Mesenteric fat pad (tissue), 1 donor: ENCODE results near the gene PROCA1. TPM values are rescaled to one million over a fixed set of nuclear protein-coding genes. Genes with fewer than 3 reads are reported as not detected.
A peak's percentile ranks its signal among the peaks of the same experiment; 100 is the strongest.

ENCODE experiments used
- DNase-seq: peaks from one replicate; pipeline ENCODE4 v3.0.0-alpha.2; 2020; ENCODE audit warnings: low spot score
- total RNA-seq: library from RNA; stranded (reverse); fragmentation: NEBNext Ultra II Directional; extraction: Animal tissue kit (Norgen Biotek cat#: 25700); gene quantifications from one replicate; pipeline ENCODE4 v1.2.1, GENCODE V29; 2021
- donor health status: DM: yes; HTN: yes; CAD: no.

PROCA1 gene
- total RNA-seq, 1 donor from 2014 or later: 1.3 TPM

DNA sequence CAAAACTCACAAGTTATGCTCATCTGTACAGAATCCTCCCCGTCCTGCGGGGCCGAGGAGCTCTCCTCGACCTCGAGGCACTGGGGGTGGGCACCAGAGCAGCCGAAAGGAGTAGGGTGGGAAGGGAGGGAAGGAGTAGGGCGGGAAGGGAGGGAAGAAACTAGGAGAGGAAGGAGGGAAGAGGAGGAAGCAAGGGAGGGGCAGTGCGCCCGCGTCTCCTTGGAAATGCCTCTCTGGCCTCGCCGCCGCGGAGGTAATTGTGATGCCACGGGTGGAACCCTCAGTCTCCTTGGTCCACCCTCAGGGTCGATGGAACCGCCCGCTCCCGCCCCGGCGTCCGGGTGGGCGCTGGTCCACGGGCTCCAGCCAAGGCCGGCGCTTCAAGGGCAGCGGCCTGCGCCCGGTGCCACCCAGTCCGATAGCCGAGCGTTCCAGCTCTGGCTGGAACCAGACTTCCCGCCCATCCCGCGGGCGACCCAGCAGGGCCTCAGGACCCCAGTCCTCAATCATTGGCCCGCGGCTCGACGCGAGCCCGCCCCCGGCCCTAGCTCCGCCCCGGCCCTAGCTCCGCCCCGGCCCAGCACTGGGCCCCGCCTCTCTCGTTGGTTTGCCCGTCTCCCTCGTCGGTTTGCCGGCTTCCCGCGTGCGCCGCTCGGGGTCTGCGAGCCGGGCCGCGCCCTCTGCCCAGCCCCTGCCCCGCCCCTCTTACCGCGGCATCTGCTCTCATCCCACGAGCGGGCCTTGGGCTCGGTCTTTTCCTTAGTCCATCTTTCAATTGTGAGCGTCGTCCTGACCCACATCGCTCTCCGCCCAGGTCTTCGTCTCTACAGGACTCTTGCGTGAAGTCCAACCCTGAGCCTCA is 596 bp downstream of the PROCA1 start:
- peak; percentile 96 for DNase-seq

DNA sequence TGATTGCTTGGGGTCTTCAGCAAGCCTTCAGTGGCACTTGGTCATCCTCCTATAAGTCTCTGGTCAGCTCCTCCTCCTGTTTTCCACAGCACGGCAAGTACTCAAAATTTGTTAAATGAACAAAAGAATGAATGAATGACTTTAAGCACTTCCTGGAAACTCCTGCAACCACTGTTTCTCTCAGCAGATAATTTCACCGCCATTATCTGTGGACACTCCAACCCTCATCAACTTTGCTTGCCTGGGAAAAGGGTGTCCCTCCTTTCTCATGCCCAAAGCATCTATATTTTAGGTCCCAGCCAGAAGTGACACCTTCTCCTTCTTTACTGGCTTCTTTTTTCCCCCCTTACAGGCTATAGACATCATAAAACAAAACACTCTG is 4.4 kb downstream of the PROCA1 start:
- no peak for DNase-seq

DNA sequence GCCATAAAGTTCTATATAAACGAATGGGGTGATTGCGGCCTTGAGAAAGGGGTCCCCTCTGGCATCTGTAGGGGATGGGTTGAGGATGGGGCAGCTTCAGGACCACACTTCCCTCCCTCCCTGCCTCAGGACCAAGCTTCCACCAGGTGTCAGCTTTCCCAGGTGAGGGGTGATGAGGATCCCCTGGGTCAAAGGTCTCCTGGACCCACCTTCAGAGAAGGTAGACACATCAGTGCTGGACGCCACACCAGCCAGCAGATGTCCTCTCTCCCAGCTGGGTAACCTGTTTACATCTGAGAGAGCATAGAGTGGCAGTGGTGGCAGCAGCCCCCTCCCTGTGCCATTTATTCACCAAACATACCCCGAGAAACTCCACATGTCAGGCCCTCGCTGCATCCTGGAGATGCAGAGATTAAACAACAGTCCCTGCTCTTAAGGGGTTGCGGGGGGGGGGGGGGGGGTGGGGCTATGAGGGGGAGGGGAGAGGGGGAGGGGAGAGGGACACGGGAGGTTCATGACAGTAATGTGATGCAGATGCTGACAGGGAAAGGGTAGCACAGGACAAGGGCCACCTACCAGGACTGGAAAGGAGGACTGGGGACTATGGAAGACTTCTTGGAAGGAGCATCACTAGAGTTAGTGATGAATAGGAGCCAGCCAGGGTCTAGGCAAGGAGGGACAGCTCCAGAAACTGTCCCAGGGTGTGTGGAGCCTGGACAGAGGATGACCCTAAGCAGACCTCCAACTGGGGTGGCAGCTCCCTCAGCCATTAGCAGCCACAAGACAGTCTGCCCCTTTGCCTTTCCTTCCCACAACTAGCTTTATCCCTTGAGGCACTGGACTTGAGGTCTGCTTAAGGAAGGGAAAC is 5.0 kb downstream of the PROCA1 start:
- no peak for DNase-seq

DNA sequence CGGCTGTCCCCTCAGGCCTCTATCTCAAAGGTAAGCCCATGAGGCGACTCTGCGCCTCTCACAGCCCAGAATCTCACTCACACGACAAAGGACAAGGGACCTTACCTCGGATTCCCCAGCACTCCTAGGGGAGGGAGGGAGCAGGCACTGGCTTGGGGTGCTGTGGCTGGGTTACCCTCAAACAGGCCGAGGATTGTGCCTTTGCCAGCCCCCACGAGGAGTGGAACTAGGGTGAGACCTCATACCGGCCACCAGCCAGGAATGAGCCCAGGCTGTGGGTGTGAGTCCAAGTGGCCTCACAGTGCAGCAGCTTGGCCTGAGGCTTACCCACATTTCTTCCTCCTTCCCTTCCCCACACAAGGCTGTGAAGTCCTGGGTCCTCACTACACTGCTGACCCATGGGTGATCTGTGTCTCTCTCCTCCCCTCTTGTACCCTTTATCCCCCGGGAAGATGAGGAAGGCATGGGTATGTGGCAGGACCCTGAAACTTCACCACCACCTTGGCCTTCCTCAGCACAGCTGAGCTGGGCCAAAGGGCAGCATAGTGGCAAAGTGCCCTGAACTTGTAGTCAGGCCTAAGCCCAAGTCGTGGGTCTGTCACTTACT is 5.9 kb downstream of the PROCA1 start:
- no peak for DNase-seq

DNA sequence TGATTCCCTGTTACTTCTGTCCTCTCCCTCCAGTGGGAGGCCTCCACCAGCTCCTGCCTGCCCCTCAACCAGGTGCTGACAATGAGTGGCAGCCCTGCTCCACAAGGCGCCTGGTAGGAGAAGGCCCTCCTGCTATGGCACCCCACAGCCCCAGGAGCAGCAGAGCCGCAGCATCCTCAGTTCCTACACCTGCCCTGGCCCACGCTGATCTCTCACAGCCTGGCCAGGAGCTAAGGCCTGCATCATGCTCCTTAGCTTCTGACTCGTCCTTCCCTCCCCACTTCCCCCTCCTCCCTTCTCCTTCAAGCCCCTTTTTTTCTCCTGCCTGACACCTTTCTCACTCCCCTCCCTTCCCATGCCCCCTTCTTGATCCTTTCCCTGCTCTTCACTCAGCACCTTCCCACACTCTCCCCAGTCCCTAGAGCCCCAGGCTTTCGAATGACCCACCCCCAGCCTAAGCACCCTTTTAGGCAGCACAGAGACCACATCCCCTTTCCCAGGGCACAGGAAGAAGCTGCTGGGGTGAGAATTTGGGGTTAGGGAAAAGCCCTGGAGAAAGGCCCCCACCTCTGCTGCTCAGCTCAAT is 6.5 kb downstream of the PROCA1 start:
- DNase-seq: no peak

DNA sequence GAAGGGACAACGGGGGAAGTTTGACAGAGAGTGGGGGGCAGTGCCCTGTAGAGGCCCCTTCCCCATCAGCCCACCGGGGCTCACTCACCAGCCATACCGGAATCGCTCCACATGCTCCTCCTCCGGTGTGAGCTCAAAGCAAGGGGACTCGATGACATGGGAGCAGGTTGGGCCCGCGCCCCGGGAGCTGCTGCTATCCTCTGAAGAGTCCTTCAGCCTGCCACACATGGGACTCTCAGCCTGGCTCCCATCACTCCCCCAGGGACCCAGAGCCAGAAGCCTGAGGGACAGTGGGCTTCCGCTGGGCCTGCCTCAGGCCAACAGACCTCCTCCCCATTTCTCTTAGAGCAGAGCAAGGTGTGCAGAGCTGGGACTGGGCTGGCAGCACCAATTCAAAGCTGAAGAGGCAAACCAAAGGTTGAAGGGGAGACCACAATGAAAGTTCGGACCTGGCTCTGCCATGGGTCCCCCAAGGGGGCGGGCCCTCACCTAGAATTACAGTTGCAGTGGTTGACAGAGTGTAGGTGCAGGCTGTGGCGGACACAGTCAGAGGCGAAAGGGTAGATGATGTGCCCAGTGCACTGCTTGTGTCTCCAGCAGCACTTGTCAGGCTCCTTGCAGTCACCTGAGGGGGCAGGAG is 7.3 kb downstream of the PROCA1 start:
- no peak for DNase-seq

DNA sequence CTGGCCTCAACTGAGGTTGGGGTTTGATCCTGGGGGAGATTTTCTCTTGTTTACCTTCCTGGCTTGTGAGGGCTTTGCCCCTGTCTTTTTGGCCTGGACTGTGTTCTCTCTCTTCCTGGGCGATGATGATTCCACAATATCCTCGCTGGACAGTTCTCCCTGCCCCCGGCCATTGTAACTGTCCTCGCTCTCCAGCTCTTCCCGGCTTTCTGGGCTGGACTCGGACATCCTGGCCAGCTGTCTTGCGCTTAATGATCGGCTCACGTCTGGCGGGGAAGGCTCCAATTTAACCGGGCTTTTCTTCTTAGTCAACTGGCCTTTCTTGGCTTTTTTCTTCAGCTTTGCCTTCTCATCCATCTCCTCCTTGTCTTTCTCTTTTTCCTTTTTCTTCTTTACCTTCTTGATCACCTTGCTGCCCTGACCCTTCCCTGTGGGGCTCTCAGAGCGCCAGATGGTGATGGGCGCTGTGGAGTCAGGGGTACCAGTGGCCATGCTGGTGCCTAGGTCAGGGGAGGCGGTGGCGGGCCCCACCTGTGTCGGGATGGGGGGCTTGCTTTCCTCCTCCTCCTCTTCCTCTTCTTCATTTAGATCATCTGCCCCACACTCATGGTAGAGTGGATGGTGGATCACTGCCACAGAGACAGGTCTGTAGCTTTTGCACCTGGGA is 8.0 kb downstream of the PROCA1 start:
- no peak for DNase-seq

DNA sequence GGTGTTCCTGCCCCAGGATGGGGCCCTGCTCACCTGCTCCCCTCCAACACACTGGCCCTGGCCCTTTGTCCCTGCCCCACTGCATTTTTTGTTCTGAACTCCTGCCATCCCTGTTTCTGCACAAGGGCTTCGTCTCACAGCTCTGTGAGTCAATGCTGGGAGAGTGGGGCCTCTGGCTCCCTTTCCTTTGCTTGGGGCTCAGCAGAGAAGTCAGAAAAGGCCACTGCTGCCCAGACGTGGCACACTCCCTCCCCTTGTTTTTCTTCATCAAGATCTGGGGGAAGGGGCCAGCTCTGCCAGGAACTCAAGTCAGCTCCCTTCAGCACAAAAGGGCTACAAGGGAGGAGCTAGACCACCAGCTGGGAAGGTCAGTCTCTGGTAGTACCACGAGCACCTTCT is 8.9 kb downstream of the PROCA1 start:
- DNase-seq: no peak

DNA sequence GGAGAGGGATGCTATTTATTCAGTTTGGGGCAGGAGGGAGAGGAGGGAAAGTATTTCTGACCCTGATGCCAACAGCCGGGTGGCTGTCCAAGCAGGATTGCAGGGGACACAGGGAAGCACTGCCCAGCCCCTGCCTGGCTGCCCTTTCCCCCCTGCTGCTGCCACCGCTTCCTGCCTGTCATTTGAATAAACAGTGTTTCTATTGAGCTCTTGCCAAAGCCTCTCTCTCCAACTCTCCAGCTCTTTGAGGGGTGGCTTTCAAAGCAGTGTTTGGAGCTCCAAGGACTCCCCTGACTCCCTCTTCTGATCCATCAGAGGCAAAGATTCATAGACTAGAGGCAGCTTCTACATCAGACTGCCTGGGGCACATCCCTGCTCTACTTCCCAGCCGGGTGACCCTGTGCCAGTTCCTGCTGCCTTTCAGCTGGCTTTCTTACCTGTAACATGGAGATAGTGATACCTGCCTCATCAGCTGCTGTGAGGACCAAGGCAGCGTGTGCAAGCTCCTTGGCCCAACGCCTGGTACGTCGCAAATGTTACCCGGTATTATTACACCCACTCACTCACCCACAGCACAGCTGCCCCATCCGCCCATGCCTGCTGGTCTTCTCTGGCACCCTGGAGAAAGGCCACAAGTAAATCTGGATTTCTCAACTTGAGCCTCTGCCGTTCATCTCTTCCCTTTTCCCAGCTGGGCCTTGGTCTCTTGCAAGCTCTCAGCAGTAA is 9.5 kb downstream of the PROCA1 start:
- DNase-seq: no peak

DNA sequence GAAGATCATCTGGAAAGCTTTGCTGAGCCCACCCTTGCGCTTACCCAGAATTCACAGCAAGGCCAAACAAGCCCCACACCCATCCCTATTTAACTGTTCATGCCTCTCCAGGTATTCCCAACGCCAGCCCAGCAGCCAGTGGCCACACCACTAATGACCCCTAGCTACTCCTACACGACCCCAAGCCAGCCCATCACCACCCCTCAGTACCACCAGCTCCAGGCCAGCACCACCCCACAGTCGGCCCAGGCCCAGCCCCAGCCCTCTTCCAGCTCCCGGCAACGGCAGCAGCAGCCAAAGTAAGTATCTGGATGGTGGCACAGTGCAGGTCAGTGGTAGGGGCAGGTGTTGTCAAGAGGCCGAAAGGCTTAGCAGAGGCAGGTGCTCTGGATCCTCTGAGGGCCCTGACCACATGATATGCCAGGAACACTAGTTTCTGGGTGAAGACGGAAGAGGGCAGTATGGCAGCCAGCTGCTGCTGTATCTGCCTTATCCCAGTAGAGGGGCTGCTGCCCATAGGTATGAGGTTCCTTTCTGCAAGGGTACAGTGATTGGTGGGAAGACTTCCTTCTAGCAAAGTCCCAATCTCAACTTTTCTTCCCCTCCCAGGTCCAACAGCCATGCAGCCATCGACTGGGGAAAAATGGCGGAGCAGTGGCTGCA is 10.7 kb downstream of the PROCA1 start:
- DNase-seq: no peak

DNA sequence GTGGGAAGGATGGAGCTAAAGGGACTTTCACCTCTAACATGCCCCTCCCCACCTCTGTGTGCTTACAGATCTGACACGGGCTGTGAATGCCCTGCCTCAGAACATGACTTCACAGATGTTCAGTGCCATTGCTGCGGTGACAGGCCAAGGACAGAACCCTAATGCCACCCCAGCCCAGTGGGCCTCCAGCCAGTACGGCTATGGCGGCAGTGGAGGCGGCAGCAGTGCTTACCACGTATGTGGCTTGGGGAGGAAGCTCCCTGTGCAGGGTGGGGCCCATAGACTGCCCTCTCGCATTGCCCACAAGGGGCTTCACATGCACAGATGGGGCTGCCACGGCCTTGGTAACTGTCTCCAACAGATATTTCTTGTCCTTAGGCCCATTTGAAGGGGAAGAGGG is 11.4 kb downstream of the PROCA1 start:
- DNase-seq: no peak

DNA sequence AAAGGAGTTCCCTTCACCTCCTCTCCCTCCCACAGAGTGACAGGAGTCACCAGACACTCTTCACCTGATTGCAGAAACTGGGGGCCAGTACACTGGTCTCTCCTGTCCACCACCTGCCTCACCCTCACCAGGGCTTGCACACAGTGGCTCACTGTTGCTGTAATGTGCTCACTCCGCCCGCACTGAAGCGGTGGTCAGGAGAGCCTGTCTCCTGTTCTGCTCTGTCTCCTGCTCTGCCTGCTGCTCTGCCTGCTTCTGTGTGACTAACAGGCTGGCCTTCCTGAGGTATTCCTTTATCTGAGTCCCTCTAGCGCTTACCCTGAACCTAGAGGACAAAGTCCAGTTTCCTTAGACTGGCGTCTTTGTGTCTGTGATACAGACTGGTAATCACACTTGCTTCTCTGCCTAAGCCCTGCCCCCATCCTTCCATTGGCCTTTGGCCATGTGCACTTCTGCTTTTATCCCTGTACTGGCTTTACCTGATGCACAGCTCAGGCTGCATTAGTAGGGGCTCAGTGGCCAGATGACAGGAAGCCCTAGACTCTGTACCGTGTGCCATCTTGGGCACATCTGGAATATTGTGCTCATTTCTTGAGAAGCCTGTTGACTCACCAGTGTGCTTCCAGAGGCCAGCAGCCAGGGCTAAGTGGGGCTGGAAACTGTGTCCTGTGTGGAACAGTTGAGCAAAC is 13.3 kb downstream of the PROCA1 start:
- DNase-seq: no peak

DNA sequence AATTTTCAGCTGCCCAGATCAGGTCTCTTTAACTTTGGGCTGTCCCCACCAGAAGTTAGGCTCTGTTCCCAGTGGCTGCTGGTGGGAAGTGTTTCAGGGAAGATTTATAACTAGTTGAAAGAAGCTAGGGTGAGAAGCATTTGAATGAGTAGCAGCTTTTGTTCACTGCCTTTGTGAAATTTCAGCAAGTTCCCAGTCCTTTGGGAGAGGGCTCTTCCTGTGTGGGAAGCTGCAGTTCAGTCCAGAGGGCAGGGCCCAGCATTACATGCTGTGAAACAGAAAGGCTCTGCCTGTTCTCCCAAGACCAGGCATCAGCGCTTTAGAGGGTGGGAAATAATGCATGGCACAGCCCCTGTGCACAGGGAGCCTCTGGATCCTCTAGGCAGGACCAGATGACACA is 17.8 kb downstream of the PROCA1 start:
- DNase-seq: no peak

DNA sequence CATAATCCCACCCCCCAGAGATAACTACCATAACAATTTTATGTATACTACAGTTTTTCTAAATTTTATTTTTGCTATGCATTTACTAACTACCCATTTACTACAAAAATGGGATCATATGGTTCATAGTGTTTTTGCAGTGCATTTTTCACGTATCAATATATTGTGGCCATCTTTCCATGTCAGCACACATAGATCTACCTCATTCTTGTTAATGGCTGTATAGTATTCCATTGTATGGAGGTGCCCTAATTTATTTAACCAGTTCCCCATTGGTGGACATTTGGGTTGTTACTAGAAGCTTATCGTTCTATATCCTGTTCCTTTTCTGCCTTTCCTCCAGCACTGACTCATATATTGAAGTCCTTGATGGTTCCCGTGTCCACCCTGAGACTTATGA is 22.7 kb downstream of the PROCA1 start:
- DNase-seq: no peak

DNA sequence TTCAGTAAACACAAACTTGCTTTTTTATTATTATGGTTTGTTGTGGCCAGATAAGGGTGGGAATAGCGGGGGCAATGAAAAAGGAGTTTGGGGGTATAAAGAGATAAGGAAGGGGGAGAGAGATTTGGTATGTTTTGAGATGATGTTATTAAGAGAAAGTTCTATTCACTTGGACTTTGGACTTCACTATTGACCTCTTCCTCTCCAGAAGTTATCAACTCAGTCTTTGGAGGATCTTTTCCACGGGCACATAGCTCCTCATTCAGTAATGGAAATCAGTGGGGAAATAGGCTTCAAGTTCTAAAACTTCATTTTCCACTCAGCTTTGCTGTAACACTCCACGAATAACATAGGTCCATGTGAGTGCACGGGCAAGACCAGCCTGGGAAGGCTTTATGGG is 23.2 kb downstream of the PROCA1 start:
- DNase-seq: no peak

DNA sequence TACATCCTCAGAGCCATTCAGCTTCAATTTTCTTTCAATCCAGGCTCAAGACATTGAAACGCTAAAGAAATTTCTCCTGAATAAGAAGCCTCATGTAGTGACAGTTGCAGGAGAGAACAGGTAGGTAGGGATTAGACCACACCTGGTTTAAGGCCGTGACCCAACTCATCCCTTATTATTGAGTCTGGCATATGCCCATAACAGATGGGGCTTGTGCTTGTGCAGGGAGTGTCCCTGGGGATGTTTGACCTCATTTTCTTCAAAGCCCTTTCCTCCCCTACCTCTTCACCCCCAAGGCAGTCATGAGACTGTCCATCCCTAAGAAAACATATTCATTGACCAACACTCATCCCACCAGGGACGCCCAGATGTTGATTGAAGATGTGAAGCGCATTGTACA is 25.4 kb downstream of the PROCA1 start:
- DNase-seq: no peak

DNA sequence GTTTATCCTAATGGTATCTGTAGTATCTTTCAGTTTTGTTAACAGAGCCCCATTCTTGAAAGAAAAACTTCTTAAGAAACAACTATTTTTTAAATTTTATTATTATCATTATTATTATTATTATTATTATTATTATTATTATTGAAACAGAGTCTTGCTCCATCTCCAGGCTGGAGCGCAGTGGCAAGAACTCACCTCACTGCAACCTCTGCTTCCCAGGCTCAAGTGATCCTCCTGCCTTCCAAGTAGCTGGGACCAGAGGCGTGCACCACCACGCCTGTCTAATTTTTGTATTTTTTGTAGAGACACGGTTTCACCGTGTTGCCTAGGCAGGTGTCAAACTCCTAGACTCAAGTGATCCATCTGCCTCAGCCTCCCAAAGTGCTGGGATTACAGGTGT is 26.3 kb downstream of the PROCA1 start:
- peak; percentile 28 for DNase-seq

DNA sequence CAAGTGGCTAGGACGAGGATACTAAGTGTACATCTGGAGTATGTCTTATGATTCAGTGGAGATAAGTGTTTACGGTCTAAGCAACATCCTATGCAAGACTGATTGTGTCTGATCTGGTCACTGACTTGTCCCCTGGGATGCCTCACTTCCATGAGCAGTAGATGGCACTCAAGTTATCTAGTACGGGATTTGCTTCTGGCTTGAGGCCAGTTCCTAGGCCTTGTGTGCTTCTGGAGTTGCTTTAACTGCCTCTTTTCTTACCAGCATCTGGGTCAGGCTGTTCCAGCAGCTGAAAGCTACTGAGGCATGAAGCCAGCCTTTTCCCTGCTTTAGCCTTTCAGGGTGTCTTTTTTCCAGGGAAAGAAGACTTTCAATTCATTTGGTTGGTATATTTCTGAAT is 26.7 kb downstream of the PROCA1 start:
- DNase-seq: peak; percentile 39

DNA sequence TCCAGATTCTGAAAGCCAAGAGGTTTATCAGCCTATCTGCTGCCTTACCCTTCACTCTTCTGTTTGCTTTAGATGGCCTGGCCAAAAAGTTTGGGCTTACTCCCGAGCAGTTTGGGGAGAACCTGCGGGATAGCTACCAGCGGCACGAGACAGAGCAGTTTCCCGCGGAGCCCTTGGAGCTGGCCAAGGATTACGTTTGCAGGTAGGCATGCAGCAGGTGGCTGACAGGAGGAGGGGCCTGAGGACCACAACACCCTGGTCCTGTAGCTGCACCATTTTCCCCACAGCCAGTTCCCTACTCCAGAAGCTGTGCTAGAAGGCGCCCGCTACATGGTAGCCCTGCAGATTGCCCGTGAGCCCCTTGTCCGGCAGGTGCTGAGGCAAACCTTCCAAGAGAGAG is 29.0 kb downstream of the PROCA1 start:
- peak; percentile 49 for DNase-seq
